Sigmoid colon (tissue), 3 donors: ENCODE results near the gene SLC34A3.

ENCODE experiments used
- CTCF ChIP-seq, 4 experiments: fragments of 450-650 bp in 3 of 4; fragments of 200-600 bp in 1 of 4; IDR thresholded peaks; one replicate each; pipeline ENCODE4 v1.5.1; 2016 to 2019; ENCODE audit warnings: antibody characterized with exemption in 4 of 4, mild to moderate bottlenecking in 3 of 4, moderate library complexity in 2 of 4
- POLR2A ChIP-seq, 2 donors: fragments of 450-650 bp; IDR thresholded peaks; one replicate each; pipeline ENCODE4 v1.6.1; 2016; ENCODE audit warnings: antibody characterized with exemption in 2 of 2, mild to moderate bottlenecking in 2 of 2, moderate library complexity in 2 of 2

GRCh38 chr9:137226338-137227053 lies 4.2 kb upstream of the SLC34A3 start:
- no peak for TF ChIP-seq CTCF (IDR thresholded peaks at IDR 0.05)
- TF ChIP-seq POLR2A (IDR thresholded peaks at IDR 0.05): no peak
